Gastrocnemius medialis (tissue), 4 donors: Measurements from ENCODE around the gene RWDD3.

Source experiments
- POLR2A ChIP-seq, 2 donors: fragments of 450-650 bp; IDR thresholded peaks; one replicate each; pipeline ENCODE4 v1.6.1; 2017; ENCODE audit warnings: antibody characterized with exemption in 2 of 2, mild to moderate bottlenecking in 2 of 2, moderate library complexity in 2 of 2
- TF ChIP-seq, protein P1 (sequence below), 5 experiments: fragments of 450-650 bp in 3 of 5; fragments of 200-600 bp in 2 of 5; sonication (generic) in 2 of 5; IDR thresholded peaks in 4 of 5; conservative IDR thresholded peaks in 1 of 5; 1 replicate in 4 of 5; 2 replicates in 1 of 5; pipeline ENCODE4 v1.5.1; 2016 to 2019; ENCODE audit warnings: antibody characterized with exemption in 5 of 5, mild to moderate bottlenecking in 3 of 5, moderate library complexity in 3 of 5

DNA sequence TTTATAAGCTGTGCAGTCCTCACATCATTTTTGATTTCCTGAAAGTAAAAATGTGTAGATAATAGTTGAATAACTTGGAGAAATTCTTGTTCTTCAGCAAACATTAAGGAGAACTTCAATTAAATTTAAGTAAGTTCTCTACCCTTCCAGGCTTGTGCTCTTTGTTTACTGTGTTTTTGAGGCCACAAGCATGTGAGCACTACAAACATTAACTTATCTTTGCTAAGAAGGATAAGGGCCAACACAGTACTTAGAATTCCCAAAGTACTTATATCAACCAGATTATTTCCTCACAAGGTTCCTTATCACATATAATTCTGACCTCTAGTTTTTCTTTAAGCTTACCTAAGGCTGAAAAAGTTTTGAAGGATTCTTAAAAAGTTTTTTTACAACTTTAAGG, 24.7 kb upstream of the RWDD3 start:
- TF ChIP-seq, protein P1, sequence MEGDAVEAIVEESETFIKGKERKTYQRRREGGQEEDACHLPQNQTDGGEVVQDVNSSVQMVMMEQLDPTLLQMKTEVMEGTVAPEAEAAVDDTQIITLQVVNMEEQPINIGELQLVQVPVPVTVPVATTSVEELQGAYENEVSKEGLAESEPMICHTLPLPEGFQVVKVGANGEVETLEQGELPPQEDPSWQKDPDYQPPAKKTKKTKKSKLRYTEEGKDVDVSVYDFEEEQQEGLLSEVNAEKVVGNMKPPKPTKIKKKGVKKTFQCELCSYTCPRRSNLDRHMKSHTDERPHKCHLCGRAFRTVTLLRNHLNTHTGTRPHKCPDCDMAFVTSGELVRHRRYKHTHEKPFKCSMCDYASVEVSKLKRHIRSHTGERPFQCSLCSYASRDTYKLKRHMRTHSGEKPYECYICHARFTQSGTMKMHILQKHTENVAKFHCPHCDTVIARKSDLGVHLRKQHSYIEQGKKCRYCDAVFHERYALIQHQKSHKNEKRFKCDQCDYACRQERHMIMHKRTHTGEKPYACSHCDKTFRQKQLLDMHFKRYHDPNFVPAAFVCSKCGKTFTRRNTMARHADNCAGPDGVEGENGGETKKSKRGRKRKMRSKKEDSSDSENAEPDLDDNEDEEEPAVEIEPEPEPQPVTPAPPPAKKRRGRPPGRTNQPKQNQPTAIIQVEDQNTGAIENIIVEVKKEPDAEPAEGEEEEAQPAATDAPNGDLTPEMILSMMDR (IDR thresholded peaks at IDR 0.05 in 4 of 5, conservative IDR thresholded peaks at IDR 0.05 in 1 of 5) = no peak
- no peak for TF ChIP-seq POLR2A (IDR thresholded peaks at IDR 0.05)
